Measurements from ENCODE around the gene CCDC136.

Gene CCDC136

GRCh38 chr7:128794020-128794419 lies 2.3 kb downstream of the CCDC136 start:
- DNase-seq (ENCODE audit: low spot score): peak; percentile 52
- peak; percentile 44 for TF ChIP-seq CTCF (IDR thresholded peaks at IDR 0.05; ENCODE audit: extremely low read depth, insufficient read depth, missing control alignments)
- in situ Hi-C loops (cut with MboI; ENCODE audit: low pct_unique_long_range_greater_than_20kb, low sequenced_read_pairs, unreplicated experiment): no loop called here

- DNase-seq (ENCODE audit: low spot score): no peak
- TF ChIP-seq CTCF (IDR thresholded peaks at IDR 0.05; ENCODE audit: extremely low read depth, insufficient read depth, missing control alignments): no peak
- in situ Hi-C loops (cut with MboI; ENCODE audit: low pct_unique_long_range_greater_than_20kb, low sequenced_read_pairs, unreplicated experiment): no loop called here
These were observed 2.7 kb downstream of the CCDC136 start for GRCh38 chr7:128794436-128794835.

- in situ Hi-C loops (cut with MboI; ENCODE audit: low pct_unique_long_range_greater_than_20kb, low sequenced_read_pairs, unreplicated experiment): no loop called here
- no peak for DNase-seq (ENCODE audit: low spot score)
- no peak for TF ChIP-seq CTCF (IDR thresholded peaks at IDR 0.05; ENCODE audit: extremely low read depth, insufficient read depth, missing control alignments)
These were observed 3.4 kb downstream of the CCDC136 start for GRCh38 chr7:128795129-128795528.

- no peak for TF ChIP-seq CTCF (IDR thresholded peaks at IDR 0.05; ENCODE audit: extremely low read depth, insufficient read depth, missing control alignments)
- in situ Hi-C loops (cut with MboI; ENCODE audit: low pct_unique_long_range_greater_than_20kb, low sequenced_read_pairs, unreplicated experiment): no loop called here
- no peak for DNase-seq (ENCODE audit: low spot score)
These were observed 4.6 kb downstream of the CCDC136 start for GRCh38 chr7:128796327-128796726.

- no peak for DNase-seq (ENCODE audit: low spot score)
- no peak for TF ChIP-seq CTCF (IDR thresholded peaks at IDR 0.05; ENCODE audit: extremely low read depth, insufficient read depth, missing control alignments)
- in situ Hi-C loops (cut with MboI; ENCODE audit: low pct_unique_long_range_greater_than_20kb, low sequenced_read_pairs, unreplicated experiment): no loop called here
These were observed 7.7 kb downstream of the CCDC136 start for GRCh38 chr7:128799451-128799850.

- in situ Hi-C loops (cut with MboI; ENCODE audit: low pct_unique_long_range_greater_than_20kb, low sequenced_read_pairs, unreplicated experiment): no loop called here
- TF ChIP-seq CTCF (IDR thresholded peaks at IDR 0.05; ENCODE audit: extremely low read depth, insufficient read depth, missing control alignments): no peak
- peak; percentile 48 for DNase-seq (ENCODE audit: low spot score)
These were observed 8.8 kb downstream of the CCDC136 start for GRCh38 chr7:128800567-128800966.

GRCh38 chr7:128801003-128801402 lies 9.2 kb downstream of the CCDC136 start:
- in situ Hi-C loops (cut with MboI; ENCODE audit: low pct_unique_long_range_greater_than_20kb, low sequenced_read_pairs, unreplicated experiment): no loop called here
- DNase-seq (ENCODE audit: low spot score): no peak
- no peak for TF ChIP-seq CTCF (IDR thresholded peaks at IDR 0.05; ENCODE audit: extremely low read depth, insufficient read depth, missing control alignments)
